Breast epithelium (tissue), 3 donors: ENCODE results near the gene CBFA2T2.
"Not testable (repeated sequence)": the region's sequence is repeated elsewhere in the genome, so short reads cannot be mapped to it uniquely, and the experiment has no call there.

Source experiments
- POLR2A ChIP-seq: fragments of 450-650 bp; IDR thresholded peaks from one replicate; pipeline ENCODE4 v1.6.1; 2016; ENCODE audit warnings: antibody characterized with exemption, mild to moderate bottlenecking, moderate library complexity
- POLR2AphosphoS5 ChIP-seq, 3 donors: sonication (generic); formaldehyde crosslinking; IDR thresholded peaks; one replicate each; pipeline ENCODE4 v1.6.1; 2017; ENCODE audit warnings: antibody characterized with exemption in 3 of 3
- TF ChIP-seq, protein P1 (sequence below), 3 donors: fragments of 450-650 bp; IDR thresholded peaks; one replicate each; pipeline ENCODE4 v1.5.1; 2016 to 2017; ENCODE audit warnings: antibody characterized with exemption in 3 of 3, mild to moderate bottlenecking in 3 of 3, moderate library complexity in 3 of 3

DNA sequence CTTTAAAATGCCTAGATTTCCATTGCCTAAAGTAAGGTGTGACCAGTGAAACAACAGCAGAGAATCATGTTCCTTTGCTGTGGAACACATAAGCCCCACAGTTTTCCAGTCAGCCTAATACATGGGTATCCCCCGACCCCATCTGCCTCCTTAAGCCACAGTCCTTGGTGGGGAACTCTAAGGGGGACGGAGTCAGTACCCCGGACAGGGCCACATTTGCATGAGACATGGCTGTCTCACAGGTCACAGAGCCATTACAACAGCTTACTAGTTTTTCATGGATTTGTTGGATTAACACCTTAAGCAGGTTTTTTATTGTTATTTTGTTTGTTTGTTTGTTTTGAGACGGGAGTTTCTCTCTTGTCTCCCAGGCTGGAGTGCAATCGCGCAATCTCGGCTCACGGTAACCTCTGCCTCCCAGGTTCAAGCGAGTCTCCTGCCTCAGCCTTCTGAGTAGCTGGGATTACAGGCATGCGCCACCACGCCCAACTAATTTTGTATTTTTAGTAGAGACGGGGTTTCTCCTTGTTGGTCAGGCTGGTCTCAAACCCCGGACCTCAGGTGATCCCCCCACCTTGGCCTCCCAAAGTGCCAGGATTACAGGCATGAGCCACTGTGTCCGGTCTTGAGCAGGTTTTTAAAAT is 157.2 kb downstream of the CBFA2T2 start:
- TF ChIP-seq, protein P1, sequence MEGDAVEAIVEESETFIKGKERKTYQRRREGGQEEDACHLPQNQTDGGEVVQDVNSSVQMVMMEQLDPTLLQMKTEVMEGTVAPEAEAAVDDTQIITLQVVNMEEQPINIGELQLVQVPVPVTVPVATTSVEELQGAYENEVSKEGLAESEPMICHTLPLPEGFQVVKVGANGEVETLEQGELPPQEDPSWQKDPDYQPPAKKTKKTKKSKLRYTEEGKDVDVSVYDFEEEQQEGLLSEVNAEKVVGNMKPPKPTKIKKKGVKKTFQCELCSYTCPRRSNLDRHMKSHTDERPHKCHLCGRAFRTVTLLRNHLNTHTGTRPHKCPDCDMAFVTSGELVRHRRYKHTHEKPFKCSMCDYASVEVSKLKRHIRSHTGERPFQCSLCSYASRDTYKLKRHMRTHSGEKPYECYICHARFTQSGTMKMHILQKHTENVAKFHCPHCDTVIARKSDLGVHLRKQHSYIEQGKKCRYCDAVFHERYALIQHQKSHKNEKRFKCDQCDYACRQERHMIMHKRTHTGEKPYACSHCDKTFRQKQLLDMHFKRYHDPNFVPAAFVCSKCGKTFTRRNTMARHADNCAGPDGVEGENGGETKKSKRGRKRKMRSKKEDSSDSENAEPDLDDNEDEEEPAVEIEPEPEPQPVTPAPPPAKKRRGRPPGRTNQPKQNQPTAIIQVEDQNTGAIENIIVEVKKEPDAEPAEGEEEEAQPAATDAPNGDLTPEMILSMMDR (IDR thresholded peaks at IDR 0.05) = not testable (repeated sequence)
- TF ChIP-seq POLR2AphosphoS5 (IDR thresholded peaks at IDR 0.05); POLR2A: not testable (repeated sequence)
